Peyer's patch (tissue), 4 donors: ENCODE results near the gene TRERF1.

Experiments used
- POLR2A ChIP-seq, 2 donors: fragments of 450-650 bp; IDR thresholded peaks; one replicate each; pipeline ENCODE4 v1.5.1; 2017; ENCODE audit warnings: antibody characterized with exemption in 2 of 2, mild to moderate bottlenecking in 2 of 2, moderate library complexity in 2 of 2
- TF ChIP-seq, protein P1 (sequence below), 6 experiments: fragments of 450-650 bp in 4 of 6; fragments of 200-600 bp in 2 of 6; sonication (generic) in 1 of 6; IDR thresholded peaks; one replicate each; pipeline ENCODE4 v1.5.1; 2017 to 2019; ENCODE audit warnings: antibody characterized with exemption in 6 of 6, mild to moderate bottlenecking in 3 of 6, moderate library complexity in 1 of 6

DNA sequence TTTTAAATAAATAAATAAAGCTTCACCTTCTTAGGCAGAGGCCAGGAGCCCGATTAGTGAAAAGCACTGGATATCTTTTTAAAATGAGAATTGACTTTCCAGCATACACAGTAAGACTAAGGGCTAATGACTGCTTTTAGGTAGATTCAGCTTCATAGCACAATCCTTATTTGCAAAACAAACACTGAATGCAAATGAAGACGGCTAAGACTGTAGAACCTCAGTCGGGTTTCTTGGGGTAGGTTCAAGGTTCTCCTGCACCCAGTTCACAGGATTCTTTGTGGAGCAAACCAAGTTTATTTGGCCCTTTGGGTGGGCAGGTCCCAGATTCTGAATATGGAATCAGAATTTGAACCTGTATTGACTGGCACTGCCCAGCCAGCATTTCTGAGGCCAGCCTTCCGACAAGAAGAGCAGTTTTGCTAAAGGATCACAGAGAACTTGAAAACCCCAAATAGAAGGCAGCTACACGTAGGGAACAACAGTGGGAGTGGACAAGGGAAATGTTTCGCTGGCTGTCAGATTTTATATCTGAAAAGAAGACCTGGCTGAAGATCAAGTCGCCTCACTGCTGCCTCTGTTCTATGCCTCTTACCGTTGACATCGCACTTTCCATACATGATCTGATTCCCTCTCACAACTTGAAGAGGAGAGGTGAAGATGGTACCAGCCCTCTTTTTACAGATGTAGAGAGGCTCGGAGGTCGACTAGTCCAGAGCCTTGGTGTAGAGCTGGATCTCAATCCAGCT lies 8.2 kb downstream of the TRERF1 start:
- TF ChIP-seq, protein P1, sequence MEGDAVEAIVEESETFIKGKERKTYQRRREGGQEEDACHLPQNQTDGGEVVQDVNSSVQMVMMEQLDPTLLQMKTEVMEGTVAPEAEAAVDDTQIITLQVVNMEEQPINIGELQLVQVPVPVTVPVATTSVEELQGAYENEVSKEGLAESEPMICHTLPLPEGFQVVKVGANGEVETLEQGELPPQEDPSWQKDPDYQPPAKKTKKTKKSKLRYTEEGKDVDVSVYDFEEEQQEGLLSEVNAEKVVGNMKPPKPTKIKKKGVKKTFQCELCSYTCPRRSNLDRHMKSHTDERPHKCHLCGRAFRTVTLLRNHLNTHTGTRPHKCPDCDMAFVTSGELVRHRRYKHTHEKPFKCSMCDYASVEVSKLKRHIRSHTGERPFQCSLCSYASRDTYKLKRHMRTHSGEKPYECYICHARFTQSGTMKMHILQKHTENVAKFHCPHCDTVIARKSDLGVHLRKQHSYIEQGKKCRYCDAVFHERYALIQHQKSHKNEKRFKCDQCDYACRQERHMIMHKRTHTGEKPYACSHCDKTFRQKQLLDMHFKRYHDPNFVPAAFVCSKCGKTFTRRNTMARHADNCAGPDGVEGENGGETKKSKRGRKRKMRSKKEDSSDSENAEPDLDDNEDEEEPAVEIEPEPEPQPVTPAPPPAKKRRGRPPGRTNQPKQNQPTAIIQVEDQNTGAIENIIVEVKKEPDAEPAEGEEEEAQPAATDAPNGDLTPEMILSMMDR (IDR thresholded peaks at IDR 0.05): no peak
- no peak for TF ChIP-seq POLR2A (IDR thresholded peaks at IDR 0.05)
